Measurements from ENCODE around the gene SHISA9.
"Not testable (repeated sequence)": the region's sequence is repeated elsewhere in the genome, so short reads cannot be mapped to it uniquely, and the experiment has no call there.

SHISA9 gene

DNA sequence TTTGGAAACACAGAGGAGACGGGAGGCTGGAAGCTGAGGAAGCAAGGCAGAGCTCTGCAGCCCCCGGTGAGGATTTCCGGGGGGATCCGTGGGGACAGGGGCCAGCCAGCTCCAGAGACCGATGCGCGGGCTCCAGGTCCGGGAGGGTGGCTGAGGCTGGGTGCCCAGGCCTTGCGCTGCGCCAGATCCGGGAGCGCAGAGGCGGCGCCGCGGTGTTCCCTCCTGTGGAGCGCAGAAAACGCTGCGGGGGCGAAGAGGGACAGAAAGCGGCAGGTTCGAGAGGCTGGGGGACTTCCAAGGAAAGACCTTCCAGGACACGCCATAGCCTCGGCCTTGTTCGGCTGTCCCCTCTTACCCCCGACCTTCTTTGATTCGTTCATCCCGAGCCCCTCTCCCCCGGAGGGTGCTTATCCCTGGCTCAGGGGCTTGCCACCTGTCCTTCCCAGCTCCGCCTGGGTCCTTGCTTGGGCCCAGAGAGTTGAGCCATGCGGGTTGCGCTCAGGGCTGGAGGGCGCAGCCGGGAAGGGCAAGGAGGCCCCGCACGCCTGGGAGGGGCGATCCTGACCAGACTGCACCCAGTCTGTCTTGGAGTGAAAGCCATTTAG is 697 bp upstream of the SHISA9 start:
- DNase-seq = no peak

DNA sequence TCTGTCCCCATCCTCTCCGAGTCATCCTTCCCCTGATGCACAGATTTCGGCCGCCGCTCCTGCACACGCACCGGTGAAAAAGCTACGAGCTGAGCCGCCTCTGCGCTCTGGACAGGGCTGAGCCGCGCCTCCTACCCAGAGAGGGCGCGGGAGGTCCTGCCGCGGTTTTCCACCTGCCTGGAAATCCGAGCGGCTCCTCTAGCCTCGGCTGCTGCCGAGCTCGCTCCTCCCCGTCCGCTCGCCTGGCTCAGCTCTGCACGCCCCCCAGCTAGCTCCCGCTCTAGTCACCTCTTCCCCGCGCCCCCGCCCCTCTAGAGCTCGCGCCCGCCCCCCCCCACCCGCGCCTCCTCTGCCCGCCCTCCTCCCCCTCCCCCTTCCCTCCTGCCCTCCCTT is 198 bp upstream of the SHISA9 start:
- DNase-seq = no peak

DNA sequence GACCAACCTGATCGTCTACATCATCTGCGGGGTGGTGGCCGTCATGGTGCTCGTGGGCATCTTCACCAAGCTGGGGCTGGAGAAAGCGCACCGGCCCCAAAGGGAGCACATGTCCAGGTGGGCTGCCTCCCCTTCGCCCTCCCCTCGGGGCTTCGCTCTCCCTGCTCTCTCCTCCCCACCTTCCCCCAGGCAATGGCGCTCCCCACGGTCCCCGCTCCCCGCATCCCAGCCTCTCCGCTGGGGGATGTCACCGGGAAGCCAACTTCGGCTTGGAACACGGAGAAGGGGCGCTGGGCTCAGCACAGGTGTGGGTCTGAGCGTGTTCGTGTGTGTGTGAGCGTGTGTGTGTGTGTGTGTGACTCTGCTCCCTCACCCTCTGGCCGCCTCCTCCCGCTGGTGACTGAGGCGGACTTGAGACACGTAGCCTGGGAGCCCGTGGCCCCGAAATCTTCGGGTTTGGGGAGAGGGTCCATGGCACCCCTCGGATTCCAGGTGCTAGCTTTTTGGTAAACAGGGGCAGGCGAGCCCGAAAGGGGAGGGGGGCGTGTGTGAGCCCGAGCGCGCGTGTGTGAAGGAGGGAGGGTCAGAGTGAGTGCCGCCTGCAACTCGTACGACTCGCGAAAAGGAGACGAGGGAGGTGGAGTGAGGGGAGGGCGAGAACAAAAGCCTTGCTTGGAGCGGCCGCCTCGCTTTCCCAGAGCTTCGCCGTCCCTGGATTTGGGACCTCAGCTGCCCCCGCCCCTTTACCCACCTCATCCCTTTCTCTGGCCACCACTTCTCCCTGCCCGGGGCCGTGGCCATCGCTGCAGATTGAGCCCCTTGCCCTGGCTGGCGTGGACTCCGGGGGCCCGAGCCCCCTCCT is 1.3 kb downstream of the SHISA9 start:
- DNase-seq = no peak

DNA sequence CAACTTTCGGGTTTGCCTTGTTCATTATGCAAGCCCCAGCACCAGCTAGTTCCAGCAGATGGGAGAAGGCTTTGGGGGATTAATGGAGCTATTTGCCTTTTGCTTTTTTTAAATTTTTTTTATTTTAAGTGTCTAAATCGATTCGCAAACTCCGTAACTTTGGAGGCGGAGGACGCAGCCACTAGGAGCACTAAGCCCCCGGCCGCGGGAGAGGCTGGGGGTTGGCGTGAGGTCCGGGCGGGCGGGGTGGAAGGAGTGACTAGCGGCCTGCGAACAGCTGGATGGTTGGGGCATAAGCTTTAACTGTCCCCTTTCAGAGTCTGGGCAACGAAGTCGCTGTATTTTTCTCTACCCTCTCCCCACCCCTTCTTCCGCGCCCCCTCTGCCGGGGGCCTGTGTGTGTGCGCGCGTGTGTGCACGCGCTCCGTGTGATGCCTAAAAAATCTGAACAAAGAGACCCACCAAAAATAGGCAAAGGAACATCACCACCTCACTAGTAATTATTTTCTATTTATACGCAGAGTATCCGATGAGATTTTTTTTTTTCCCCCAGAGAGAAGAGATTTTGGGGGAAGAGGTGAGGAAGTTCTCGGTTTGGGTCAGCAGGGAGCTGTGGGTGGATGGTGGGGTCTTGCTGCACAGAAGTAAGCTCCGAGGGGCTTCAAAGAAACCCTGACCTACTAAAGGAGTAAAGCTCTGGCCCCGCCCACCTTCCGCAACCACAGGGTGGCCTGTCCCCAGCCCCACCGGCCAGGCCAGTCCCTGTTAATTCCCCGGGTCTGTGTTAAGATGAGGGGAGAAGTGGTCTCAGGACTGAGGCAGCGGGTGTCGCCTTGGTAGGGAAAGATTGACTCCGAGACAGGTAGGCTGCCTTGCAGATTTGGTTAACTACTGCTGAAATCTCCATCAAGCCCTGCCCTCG is 2.3 kb downstream of the SHISA9 start:
- DNase-seq = no peak

DNA sequence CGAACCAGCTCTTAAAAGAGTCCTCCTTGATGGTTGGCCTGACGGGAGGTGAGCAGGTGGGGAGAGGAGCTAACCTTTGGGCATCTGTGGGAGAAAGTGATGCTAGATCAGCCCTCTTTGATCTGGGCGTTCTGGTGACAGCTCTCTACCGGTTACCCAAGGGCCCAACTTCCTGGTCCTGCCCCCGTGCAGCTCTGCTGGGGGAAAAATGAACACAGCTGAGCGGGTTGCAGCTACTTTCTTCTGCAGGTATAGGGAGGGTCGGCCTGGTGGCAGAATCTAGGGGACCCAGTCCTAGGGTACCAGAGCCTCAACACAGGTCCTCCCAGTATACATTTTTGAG is 2.9 kb downstream of the SHISA9 start:
- DNase-seq = no peak

DNA sequence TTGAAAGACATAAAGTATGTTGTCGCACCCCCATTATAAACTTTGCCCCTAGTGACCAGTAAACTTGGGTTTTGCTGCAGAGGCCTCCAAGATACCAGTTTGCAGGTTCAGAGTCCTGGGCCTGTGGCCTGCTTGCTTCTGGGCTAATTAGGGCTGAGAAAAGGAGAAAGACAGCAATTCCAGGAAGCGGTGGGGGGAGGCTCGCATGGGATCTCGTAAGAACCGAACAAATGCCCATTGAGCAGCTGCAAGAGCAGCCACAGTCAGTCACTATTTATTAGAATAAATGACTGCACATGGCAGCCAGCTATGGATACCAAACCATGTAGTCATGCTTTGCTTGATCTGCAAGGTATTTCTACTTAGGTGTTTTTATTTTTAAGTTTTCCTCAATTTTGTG is 4.9 kb downstream of the SHISA9 start:
- no peak for DNase-seq

- DNase-seq = no peak
Measured at GRCh38 chr16:12906765-12907516, 5.5 kb downstream of the SHISA9 start.

DNA sequence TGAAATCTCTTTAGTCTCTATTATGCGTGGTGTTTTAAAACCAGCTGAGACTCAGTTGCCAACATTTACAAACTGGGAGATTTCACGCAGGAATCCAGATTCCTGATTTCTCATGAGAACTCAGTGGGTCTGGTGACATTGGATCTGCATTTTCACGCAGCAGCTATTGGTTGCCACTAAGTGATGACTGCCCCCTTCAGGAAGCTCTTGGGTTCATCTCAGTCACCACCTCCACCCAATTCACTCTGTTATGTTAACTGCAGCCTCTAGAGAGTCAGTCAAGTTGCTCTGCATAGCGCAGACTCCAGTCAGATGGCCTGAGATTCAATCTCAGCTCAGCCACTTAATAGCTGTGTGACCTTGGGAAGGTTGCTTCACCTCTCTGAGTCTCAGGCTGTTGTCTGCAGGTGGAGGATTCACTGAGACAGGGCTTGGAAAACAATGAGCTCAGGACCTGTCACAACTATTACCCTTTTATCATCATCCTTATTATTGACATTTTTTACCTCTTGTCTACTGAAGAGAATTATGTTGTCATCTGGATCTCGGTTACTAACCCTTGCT is 6.4 kb downstream of the SHISA9 start:
- no peak for DNase-seq

DNA sequence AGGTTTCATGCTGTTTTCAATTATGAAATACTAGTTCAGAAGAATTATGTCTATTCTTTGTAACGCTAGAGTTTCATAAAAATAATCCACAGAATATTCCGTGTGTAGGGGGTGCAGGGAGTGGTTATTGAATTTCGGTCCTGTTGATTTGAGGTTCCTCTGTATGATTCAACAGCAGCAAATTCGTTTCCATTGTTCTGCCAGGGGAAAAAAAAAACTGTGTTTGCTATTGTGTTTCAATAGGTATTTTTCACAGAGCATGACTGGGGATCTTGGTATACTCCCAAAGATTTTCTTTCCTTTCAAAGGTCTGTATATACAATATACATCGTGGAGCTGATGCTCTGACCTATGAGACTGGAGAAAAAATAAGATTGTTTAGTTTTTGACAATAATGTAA is 15.8 kb downstream of the SHISA9 start:
- DNase-seq = no peak

- DNase-seq = no peak
Measured at GRCh38 chr16:12917653-12918052, 16.3 kb downstream of the SHISA9 start.

GRCh38 chr16:12920739-12921138 is 19.3 kb downstream of the SHISA9 start:
- DNase-seq = no peak

DNA sequence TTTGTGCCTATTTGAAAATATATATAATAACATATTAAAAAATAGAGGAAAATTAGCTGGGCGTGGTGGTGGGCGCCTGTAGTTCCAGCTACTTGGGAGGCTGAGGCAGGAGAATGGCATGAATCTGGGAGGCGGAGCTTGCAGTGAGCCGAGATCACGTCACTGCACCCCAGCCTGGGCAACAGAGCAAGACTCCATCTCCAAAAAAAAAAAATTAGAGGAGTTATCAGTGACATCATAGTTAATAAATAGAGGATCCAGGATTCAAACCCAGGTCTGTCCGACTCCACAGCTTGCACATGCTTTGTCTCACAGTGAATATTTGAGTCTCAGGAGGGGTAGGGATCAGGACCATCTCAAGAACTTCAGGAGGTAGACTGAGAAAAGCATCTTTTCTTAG is 22.2 kb downstream of the SHISA9 start:
- DNase-seq = not testable (repeated sequence)

- DNase-seq = no peak
Measured at GRCh38 chr16:12925026-12925800, 23.8 kb downstream of the SHISA9 start.

DNA sequence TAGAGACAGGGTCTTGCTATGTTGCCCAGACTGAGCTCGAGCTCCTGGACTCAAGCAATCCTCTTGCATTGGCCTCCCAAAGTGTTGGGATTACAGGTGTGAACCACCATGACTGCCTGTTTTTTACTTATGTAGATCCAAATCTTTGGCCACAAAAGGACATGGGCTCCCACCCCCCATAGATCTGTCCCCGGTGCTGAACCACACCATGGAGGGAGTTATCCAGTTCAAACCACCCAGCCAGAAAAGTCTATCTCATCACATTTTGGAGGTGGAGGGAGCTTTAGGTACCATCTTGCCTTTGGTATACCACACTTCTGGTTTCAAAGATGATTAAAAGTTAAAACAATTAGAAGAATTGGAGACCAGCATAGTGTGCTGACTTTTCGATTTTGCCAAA is 26.2 kb downstream of the SHISA9 start:
- DNase-seq = no peak

DNA sequence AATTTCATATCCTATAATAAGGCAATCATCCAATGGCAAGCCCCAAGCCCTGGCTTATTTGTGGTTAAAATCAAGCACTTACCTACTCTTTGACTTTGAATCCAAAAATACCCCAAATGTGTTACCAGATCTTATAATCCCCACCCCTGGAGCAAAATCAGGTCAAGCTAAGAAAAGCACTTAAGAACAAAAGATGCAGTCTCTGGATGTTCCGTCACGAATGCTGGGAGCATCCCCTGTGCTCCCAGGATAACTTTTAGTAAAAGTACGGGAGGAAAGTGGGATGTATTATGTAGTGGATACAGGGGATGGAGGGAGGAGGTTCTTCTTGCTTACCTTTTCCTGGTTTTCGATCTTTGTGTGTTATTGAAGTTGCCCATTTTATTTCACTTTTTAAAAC is 29.5 kb downstream of the SHISA9 start:
- DNase-seq = no peak

GRCh38 chr16:12936391-12936790 is 35.0 kb downstream of the SHISA9 start:
- DNase-seq = no peak

DNA sequence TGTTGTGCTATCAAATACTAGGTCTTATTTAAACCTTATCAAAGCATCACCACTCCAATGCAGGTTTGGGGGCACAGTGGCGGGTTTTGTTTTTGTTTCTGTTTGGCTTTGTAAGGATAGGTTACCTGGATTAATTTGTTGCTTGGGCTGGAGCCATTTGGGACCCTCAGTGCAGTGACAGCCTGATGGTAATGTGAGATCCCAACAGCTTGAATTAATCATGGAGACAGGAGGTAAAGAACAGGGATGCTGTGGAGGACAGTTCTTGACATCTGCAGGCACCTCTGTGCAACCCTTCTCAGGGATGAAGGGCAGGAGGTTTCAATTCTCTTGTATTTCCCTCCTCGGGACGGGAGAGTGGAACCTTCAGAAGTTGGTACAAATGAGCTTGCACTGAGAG is 40.5 kb downstream of the SHISA9 start:
- no peak for DNase-seq

GRCh38 chr16:12942861-12943260 is 41.5 kb downstream of the SHISA9 start:
- DNase-seq = no peak

- no peak for DNase-seq
Measured at GRCh38 chr16:12944300-12944699, 42.9 kb downstream of the SHISA9 start.

GRCh38 chr16:12951392-12951791 is 50.0 kb downstream of the SHISA9 start:
- no peak for DNase-seq

DNA sequence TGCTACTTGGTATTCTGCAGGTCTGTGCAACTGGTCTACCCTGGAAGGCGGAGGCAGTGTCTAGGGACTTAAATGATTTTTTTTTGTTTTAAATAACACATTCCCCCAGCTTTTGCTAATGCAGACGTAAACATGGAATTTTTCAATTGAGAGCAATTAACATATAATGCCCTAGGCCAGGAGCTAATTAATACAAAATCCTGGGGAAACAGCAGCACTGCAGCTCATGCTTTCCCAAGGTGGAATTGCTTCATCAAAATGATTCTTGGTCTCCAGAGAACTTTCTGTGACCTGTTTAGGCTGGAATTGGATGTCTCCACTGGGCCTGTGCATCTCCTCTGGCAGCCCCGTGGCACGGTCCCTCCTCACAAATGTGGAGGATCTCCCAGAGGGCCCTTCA is 50.6 kb downstream of the SHISA9 start:
- no peak for DNase-seq

- DNase-seq = no peak
Measured at GRCh38 chr16:12958366-12958765, 57.0 kb downstream of the SHISA9 start.

Measured in 8988T (cell line).